Mesendoderm (in vitro differentiated cells): ENCODE data around the gene GABPA.

Experiments used
- DNase-seq: peaks from one replicate; pipeline ENCODE4 v3.0.0; 2013
- H2AK5ac ChIP-seq: 2 replicates; pipeline ENCODE4 v1.6.1; 2013; ENCODE audit warnings: low read length, inconsistent platforms
- H2BK120ac ChIP-seq: 2 replicates; pipeline ENCODE4 v1.6.1; 2013; ENCODE audit warnings: low read depth, mild to moderate bottlenecking, low read length, moderate library complexity, mixed read lengths
- H2BK15ac ChIP-seq: replicated peaks from 2 replicates; pipeline ENCODE4 v1.6.1; 2013; ENCODE audit warnings: low read depth, mild to moderate bottlenecking, moderate library complexity
- H2BK5ac ChIP-seq: 2 replicates; pipeline ENCODE4 v1.6.1; 2013; ENCODE audit warnings: low read length, inconsistent platforms
- H3K18ac ChIP-seq: 2 replicates; pipeline ENCODE4 v1.6.1; 2013; ENCODE audit warnings: mild to moderate bottlenecking, low read length, mixed read lengths
- H3K23ac ChIP-seq: one replicate; pipeline ENCODE4 v1.6.1; 2013; ENCODE audit warnings: low read length
- H3K27ac ChIP-seq: 2 replicates; pipeline ENCODE4 v1.5.1; 2013; ENCODE audit warnings: low read depth, mild to moderate bottlenecking, inconsistent platforms, low read length, moderate library complexity
- H3K27me3 ChIP-seq: 2 replicates; pipeline ENCODE4 v1.6.1; 2013; ENCODE audit warnings: low read length, control low read depth, mild to moderate bottlenecking, inconsistent platforms; ENCODE audit not compliant: insufficient read depth, poor library complexity
- H3K36me3 ChIP-seq: 2 replicates; pipeline ENCODE4 v1.6.1; 2013; ENCODE audit warnings: low read length, inconsistent platforms; ENCODE audit not compliant: control insufficient read depth, insufficient read depth
- H3K4ac ChIP-seq: one replicate; pipeline ENCODE4 v1.6.1; 2013; ENCODE audit warnings: low read depth, mild to moderate bottlenecking, low read length, moderate library complexity
- H3K4me1 ChIP-seq: 2 replicates; pipeline ENCODE4 v1.6.1; 2013; ENCODE audit warnings: low read depth, low read length, inconsistent platforms; ENCODE audit not compliant: control insufficient read depth
- H3K4me2 ChIP-seq: 2 replicates; pipeline ENCODE4 v1.6.1; 2013; ENCODE audit warnings: low read length
- H3K4me3 ChIP-seq: 2 replicates; pipeline ENCODE4 v1.5.1; 2013; ENCODE audit warnings: mild to moderate bottlenecking, low read length
- H3K56ac ChIP-seq: one replicate; pipeline ENCODE4 v1.6.1; 2013; ENCODE audit warnings: low read length
- H3K79me1 ChIP-seq: 2 replicates; pipeline ENCODE4 v1.6.1; 2013; ENCODE audit warnings: low read length, inconsistent platforms
- H3K79me2 ChIP-seq: 2 replicates; pipeline ENCODE4 v1.6.1; 2013; ENCODE audit warnings: mild to moderate bottlenecking, low read length; ENCODE audit not compliant: control insufficient read depth, insufficient read depth
- H3K9ac ChIP-seq: 2 replicates; pipeline ENCODE4 v1.6.1; 2013; ENCODE audit warnings: low read length, inconsistent platforms
- H4K5ac ChIP-seq: one replicate; pipeline ENCODE4 v1.6.1; 2013; ENCODE audit warnings: low read length
- H4K8ac ChIP-seq: one replicate; pipeline ENCODE4 v1.6.1; 2013; ENCODE audit warnings: low read depth, mild to moderate bottlenecking, control low read depth, low read length, moderate library complexity
- WGBS: extraction: QIAGEN DNeasy Blood & Tissue Kit; methylation state at CpG from one replicate; pipeline ENCODE4 v1.1.7; 2013; ENCODE audit warnings: low lambda C conversion rate, missing lambda C conversion rate; ENCODE audit not compliant: insufficient coverage; ENCODE audit errors: extremely low coverage; 5-methylcytosine and 5-hydroxymethylcytosine counted together

Gene GABPA

DNA sequence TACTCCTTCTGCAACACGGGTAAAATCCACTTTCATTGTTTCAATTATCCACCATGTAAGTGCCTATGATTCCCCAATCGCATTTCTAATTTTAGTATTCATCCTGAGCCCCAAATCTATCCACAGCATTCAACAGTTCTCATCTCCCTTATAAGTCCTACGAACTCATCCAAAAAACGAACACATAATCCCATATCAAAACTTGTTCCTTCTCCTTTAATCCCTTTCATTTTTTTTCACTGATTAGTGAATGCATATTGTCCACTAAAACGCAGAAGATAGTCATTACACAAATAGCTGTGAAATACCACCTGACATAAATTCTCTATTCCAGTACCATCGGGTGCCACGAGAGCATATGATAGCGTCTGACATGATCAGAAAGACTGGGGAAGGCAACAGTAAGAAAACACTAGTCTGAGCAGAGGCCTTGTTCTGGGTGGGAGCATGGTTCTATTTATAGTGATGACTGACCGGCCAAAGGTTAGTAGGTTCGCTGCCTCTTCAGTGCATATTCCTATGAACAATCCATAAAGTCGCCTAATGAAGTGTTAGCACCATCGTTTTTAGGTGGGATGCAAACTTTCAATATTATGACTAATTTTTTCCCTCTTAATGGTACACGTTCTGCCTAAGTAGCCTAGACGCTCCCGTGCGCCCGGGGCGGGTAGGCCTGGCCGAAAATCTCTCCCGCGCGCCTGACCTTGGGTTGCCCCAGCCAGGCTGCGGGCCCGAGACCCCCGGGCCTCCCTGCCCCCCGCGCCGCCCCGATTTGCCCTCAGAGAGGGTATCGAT is 716 bp upstream of the GABPA start:
- WGBS = 100% methylated on average over 2 of the region's 30 CpGs

DNA sequence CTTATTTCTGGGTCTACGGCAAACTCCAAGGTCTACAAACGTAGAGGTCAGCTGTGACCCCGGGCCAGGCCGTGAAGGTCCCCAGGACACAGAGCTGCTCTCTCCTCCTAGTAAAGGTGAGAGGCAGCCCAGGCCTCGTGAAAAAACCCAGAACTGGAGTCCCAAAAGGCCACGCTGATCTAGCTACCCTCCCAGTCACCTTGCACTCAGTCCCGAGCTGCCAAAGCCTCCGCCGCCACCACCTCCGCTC is 193 bp upstream of the GABPA start:
- Histone ChIP-seq H3K4me1 (no peaks in the 10 kb centered on the region), H3K4me3 (peak overlapping the region; percentile 98), H3K27me3 (no peaks in the 10 kb centered on the region), H3K27ac (peak overlapping the region; percentile 66), H3K9ac (peak overlapping the region; percentile 94), H2AK5ac (no peak overlapping the region), H3K23ac (no peak overlapping the region), H3K4ac (no peak overlapping the region), H3K4me2 (peak overlapping the region; percentile 96), H2BK15ac (no peak overlapping the region), H3K18ac (peak overlapping the region; percentile 24), H3K79me1 (peaks cover 4% of the 10 kb centered on the region), H3K36me3 (no peaks in the 10 kb centered on the region), H4K5ac (no peak overlapping the region), H4K8ac (no peak overlapping the region), H2BK5ac (peak overlapping the region; percentile 30), H3K79me2 (peaks cover 38% of the 10 kb centered on the region), H2BK120ac (no peak overlapping the region), H3K56ac (peak overlapping the region; percentile 93)
- no peak for DNase-seq
- WGBS = no CpG with 5 or more reads among the region's 10 CpGs

More for the DNA sequence above, 716 bp upstream of the GABPA start:
- Histone ChIP-seq H3K4ac (no peak overlapping the region), H3K27ac (peak overlapping the region; percentile 66), H2AK5ac (no peak overlapping the region), H3K36me3 (no peaks in the 10 kb centered on the region), H3K23ac (no peak overlapping the region), H2BK15ac (no peak overlapping the region), H3K27me3 (no peaks in the 10 kb centered on the region), H3K4me1 (no peaks in the 10 kb centered on the region), H4K5ac (no peak overlapping the region), H3K18ac (peak overlapping the region; percentile 24), H3K79me1 (peaks cover 4% of the 10 kb centered on the region), H3K79me2 (peaks cover 38% of the 10 kb centered on the region), H2BK120ac (no peak overlapping the region), H4K8ac (no peak overlapping the region), H3K4me2 (peak overlapping the region; percentile 96), H3K9ac (peak overlapping the region; percentile 94), H3K56ac (peak overlapping the region; percentile 93), H2BK5ac (peak overlapping the region; percentile 30), H3K4me3 (peak overlapping the region; percentile 98)
- DNase-seq = peak; percentile 10

DNA sequence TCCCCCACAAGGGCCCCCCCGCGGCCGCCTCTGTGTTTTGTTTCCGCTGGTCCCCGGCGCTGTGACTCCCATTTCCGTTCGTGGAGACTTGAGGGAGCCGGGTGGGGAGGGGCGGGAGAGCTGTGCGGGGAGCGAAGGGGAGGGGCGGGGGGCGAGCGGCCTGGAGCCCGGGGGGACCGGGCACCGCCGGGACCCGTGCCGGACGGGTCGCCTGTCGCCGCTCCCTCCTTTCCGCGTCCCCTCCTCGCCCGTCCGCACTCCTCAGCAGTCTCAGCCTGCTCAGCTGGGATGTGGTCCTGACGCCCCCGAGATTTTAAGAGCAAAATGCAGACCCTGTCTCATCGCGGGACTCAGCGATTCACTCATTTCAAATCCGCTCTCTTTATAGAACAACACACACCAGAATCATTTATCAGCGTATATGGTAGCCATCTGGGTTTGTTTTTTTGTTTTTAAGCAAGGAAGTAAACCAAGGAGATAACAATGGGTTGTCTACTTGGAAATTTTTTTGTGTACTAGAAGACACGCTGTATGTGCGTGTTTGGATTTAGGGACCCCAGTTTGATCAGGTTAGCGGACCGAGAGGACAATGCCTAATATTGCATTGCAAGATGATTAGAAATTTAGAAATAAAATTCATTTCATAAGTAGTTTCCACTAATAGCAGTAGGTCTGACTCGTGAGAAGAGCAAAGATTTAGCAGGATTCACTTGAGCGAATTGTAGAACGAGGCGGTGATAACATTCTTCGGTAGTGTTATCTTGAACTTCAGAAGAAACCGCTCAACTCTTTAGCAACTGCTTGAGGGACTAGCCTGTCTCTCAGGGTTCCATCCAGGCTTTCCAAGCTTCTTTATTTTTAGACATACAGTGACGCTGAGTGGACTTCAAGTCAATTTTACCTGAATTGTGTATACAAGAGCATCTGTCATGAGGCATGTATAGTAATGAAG is 1.1 kb downstream of the GABPA start:
- H3K79me1 ChIP-seq = no peaks in the 10 kb centered on the region
- H3K4me1 ChIP-seq = no peaks in the 10 kb centered on the region
- no peaks in the 10 kb centered on the region for H3K36me3 ChIP-seq
- H2AK5ac ChIP-seq = no peak overlapping the region
- peak overlapping the region; percentile 99 for H3K27ac ChIP-seq
- peaks cover 39% of the 10 kb centered on the region for H3K79me2 ChIP-seq
- no CpG with 5 or more reads among the region's 48 CpGs for WGBS
- H3K4me3 ChIP-seq = peak overlapping the region; percentile 94
- peak overlapping the region; percentile 100 for H3K56ac ChIP-seq
- peak overlapping the region; percentile 72 for H3K4ac ChIP-seq
- no peak overlapping the region for H2BK5ac ChIP-seq
- H3K18ac ChIP-seq = peak overlapping the region; percentile 78
- no peak overlapping the region for H4K5ac ChIP-seq
- H3K27me3 ChIP-seq = no peaks in the 10 kb centered on the region
- H4K8ac ChIP-seq = no peak overlapping the region
- no peak overlapping the region for H2BK120ac ChIP-seq
- peak overlapping the region; percentile 65 for H3K4me2 ChIP-seq
- peak overlapping the region; percentile 82 for H3K23ac ChIP-seq
- peak overlapping the region; percentile 99 for H3K9ac ChIP-seq
- DNase-seq = peak; percentile 83
- H2BK15ac ChIP-seq = no peak overlapping the region

DNA sequence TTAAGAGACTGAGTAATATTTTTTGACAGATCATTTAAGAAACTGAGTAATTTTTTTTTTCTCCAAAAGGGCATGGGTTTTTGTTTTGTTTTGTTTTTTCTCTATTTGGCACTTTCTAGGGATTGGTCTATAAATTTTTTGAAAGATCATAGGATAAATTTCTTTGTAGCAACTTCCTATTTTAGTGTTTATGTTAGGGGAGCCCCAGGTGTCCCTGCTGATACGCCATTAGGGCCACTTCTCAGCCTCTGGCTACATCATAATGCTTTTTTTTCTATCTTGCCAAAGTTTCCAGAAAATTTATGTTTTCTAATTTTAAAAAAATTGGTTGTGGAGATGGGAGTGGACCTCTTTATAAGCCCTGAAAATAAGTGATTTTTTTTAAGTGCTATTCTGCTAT is 2.6 kb downstream of the GABPA start:
- H3K79me2 ChIP-seq = peaks cover 28% of the 10 kb centered on the region
- no peak overlapping the region for H2AK5ac ChIP-seq
- no peak overlapping the region for H4K5ac ChIP-seq
- no peaks in the 10 kb centered on the region for H3K79me1 ChIP-seq
- H3K56ac ChIP-seq = no peak overlapping the region
- no peak overlapping the region for H2BK15ac ChIP-seq
- H2BK5ac ChIP-seq = no peak overlapping the region
- no peaks in the 10 kb centered on the region for H3K4me1 ChIP-seq
- H3K4ac ChIP-seq = no peak overlapping the region
- H3K4me3 ChIP-seq = no peak overlapping the region
- no peak for DNase-seq
- no peaks in the 10 kb centered on the region for H3K27me3 ChIP-seq
- no peak overlapping the region for H3K18ac ChIP-seq
- no peaks in the 10 kb centered on the region for H3K36me3 ChIP-seq
- H3K27ac ChIP-seq = no peak overlapping the region
- WGBS = no CpG with 5 or more reads among the region's 1 CpG
- H3K23ac ChIP-seq = no peak overlapping the region
- H3K9ac ChIP-seq = no peak overlapping the region
- H3K4me2 ChIP-seq = no peak overlapping the region
- no peak overlapping the region for H2BK120ac ChIP-seq
- no peak overlapping the region for H4K8ac ChIP-seq

DNA sequence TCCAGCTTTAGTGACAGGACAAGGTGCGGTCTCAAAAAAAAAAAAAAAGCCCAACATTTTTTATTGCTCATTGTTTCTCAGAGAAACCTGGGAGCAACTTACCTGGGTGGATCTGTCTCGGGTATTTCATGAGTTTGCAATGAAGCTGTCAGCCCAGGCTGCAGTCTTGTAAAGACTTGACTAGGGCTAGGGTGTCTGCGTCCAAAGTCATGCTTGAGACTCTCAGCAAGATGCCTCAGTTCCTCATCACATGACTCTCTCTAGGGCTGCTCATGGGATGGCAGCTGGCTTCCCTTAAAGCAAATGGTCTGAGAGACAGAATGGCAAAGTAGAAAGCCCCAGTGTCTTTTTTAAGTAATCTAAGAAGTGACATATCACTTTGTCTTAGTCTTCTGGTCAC is 8.1 kb downstream of the GABPA start:
- Histone ChIP-seq H3K4me3 (no peak overlapping the region), H2BK15ac (no peak overlapping the region), H2BK120ac (no peak overlapping the region), H4K8ac (no peak overlapping the region), H2BK5ac (no peak overlapping the region), H3K56ac (no peak overlapping the region), H3K4ac (no peak overlapping the region), H3K79me1 (peaks cover 2% of the 10 kb centered on the region), H4K5ac (no peak overlapping the region), H3K27ac (no peak overlapping the region), H3K36me3 (no peaks in the 10 kb centered on the region), H3K4me2 (no peak overlapping the region), H3K18ac (no peak overlapping the region), H3K79me2 (peaks cover 6% of the 10 kb centered on the region), H3K23ac (no peak overlapping the region), H3K27me3 (no peaks in the 10 kb centered on the region), H2AK5ac (no peak overlapping the region), H3K9ac (no peak overlapping the region), H3K4me1 (no peaks in the 10 kb centered on the region)
- DNase-seq = no peak
- no CpG with 5 or more reads among the region's 3 CpGs for WGBS
